GM19351 (cell line): ENCODE data around the gene MBD5.
"Not testable (repeated sequence)": the region's sequence is repeated elsewhere in the genome, so short reads cannot be mapped to it uniquely, and the experiment has no call there.

Experiments
- ATAC-seq: cut with Tn5 transposase; IDR thresholded peaks from one replicate; pipeline ENCODE4 v1.9.1; 2021; ENCODE audit warnings: mild to moderate bottlenecking, moderate library complexity; ENCODE audit not compliant: unreplicated experiment

Gene MBD5

DNA sequence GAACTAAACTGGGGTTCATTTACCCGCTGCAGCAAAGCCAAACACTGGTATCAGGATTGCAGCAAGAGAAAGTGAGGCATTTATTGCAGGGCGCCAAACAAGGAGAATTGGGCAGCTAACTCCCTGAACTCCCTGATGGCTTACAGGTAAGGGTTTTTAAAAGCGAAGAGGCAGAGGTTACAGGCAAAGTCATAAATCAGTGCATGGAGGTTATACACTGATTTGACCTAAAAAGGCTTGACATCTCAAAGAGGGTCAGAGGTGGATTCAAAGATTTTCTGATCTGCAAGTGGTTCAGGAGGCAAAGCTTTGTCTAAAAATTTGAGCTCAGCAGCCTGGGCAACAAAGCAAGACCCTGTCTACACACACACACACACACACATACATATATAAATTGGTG, 520.9 kb downstream of the MBD5 start:
- no peak for ATAC-seq

DNA sequence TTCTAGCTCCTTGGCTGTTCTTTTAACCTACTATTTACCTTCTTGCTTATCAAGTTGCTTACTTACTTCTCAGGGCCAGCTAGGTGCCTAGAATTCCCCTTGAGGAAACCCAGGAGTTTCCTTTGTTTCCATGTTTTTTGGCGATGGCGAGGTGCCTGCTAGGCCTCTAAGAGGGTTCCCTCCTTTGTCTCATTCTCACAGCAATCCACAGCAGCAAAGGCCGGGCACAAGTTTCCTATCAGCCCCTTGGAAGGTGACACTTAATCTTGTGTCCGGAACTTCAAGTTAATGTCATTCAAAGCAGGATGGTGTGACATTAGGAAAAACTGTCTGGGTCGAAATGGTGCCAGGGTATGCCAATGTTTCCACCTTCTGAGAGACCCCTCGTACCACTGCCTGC, 521.7 kb downstream of the MBD5 start:
- ATAC-seq = no peak

DNA sequence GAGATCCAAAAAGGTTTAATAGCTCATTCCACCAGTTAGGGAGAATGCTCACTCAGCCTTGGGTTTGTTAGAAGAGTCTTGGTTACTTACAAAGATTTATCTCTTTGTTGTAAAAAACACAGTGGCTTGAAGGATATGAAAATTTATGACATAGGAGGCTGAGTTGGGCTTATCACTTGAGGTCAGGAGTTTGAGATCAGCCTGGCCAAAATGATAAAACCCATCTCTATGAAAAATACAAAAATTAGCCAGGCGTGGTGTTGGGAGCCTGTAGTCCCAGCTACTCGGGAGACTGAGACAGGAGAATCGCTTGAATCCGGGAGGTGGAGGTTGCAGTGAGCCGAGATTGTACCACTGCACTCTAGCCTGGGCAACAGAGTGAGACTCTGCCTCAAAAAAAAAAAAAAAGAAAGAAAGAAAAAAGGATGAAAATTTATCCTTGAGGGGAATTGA, 522.2 kb downstream of the MBD5 start:
- not testable (repeated sequence) for ATAC-seq

DNA sequence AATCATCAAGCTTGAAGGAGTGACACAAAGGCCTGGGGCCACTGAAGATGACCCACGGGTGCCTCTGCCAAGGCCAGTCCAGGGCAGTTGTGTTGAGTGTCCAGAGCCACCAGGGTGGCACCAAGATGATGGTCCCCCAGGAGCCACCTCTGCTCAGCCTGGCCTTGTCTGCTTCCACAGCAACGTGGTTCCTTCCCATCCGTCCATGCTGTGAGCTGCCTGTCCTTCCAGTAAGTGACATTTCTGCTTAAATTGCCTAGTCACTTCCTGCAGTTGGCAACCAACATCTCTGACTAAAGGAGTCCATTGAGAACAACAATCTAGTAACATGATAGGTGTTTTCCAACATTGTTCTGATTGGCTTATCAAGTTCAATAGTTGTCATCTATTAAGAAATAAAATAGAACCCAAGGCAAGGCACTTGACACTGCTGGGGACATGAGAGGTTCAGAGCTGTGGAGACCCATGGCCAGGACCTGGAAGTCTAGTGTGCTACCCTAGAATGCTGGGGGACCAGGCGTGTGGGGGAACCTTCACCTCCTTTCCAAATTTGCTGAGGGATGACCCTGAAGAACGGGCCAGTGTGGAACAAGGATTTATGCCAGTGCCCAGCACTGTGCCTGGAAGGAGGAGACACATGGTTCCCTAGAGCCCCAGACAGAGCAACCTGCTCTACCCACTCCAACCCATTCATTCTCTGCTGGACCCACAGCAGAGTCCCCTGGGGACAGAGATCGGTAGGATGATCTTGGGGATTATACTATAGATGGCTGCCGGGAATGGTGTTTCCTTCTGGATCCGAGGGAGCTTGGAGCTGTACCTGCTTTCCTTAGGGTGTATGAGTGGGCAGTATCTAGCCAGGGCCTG, 524.7 kb downstream of the MBD5 start:
- no peak for ATAC-seq

DNA sequence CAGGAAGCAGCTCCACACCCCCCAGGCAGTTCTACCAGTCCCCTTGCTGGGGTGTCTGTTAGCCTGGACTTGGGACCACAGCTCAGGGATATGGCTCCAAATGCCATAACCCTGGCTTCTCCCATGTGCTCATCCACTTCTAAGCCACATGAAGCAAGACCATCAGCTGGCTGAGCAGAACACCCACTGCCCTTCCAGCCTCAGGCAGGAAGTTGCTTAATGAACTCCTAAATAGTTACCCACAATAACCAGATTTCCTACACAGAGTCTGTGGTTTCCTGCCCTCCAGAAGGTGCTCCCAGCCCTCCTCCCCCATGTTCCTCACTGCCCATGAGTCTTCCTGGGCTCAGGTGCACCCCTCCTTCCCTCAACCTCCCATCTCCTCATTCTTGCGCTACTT, 525.4 kb downstream of the MBD5 start:
- no peak for ATAC-seq

DNA sequence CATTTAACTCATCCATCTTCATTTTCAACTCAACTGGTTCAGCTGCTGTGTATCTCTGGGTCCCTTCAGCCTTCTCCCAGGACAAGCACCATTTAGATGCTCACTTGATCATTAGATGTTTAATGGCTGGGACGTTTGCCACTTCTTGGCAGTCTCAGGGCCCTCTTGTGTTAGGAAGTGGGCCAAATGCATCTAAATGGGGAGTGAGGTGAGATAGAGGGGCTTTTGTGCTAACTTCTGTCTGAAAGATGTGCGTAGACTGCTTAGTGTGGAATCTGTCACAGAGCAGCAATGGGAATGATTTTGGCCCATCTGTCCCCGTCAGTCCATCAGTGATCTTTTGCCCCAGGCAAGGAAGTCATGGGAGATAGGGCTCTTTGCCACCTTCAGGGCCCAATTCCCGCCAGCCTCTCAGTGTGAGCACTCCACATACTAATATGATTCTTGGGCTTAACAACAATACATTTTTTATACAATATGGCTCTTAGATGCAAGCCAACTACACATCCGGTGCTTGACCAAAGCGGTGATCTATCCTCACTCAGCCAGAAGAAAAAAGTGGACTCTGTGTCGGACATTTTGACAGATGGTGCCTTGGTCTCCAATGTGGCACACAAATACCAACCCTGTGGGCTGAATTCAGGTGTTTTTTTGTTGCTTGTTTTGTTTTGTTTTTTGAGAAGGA, 528.0 kb downstream of the MBD5 start:
- ATAC-seq = no peak

DNA sequence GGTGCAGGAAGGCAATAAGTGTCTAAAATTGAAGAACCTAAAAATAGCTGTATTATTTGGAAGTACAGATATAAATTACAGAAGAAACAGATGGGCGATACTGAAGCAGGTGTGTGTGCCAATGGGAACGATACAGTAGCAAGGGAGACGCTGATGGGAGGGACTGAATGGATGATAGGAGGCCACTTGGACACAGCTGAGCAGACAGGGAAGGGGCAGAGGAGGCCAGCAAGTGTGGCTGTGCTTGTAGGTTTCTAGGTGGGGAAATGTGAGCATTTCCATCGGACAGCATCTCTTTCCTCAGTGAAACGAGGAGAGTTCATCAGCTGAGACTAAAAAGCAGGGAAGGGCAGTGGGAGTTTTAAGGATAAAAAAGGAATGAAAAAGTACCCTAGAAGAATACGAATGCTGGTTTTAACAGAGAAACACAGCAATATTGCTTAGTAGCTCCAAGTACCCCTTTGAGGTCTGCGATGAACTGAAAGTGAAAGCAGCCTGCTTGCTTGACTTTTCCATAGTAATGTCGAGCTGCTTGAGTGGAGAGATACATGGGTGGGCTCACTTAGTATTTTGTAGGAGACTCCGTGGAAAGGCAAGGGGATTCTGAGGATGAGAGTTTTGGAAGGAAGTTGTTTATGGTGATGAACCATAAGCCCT, 531.9 kb downstream of the MBD5 start:
- ATAC-seq = peak; percentile 55

DNA sequence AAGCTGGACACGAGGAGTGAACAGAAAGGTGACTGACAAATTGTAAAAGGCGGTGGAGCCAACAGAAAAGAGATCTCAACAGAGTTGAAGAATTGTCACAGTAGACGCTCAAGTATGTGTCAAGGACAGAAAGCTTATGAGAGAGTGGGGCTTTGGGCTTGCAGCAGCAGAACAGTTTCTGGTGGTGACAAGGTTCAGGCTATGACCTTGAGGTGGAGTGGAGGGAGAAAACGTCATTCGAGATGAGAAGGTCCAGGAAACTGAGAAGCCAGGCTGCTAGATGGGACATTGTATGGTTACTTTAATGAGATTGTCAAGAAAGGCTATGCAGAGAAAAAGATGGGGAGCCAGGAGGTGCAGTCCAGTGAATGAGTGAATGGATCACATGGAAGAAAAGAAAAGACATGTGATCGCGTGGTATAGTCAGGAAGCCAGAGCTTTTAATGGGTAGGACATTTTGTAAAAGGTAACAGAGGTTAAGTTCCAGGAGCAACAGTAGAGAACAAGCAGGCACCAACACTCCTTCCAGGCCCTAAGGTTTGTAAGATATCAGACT, 532.5 kb downstream of the MBD5 start:
- ATAC-seq = peak; percentile 7

DNA sequence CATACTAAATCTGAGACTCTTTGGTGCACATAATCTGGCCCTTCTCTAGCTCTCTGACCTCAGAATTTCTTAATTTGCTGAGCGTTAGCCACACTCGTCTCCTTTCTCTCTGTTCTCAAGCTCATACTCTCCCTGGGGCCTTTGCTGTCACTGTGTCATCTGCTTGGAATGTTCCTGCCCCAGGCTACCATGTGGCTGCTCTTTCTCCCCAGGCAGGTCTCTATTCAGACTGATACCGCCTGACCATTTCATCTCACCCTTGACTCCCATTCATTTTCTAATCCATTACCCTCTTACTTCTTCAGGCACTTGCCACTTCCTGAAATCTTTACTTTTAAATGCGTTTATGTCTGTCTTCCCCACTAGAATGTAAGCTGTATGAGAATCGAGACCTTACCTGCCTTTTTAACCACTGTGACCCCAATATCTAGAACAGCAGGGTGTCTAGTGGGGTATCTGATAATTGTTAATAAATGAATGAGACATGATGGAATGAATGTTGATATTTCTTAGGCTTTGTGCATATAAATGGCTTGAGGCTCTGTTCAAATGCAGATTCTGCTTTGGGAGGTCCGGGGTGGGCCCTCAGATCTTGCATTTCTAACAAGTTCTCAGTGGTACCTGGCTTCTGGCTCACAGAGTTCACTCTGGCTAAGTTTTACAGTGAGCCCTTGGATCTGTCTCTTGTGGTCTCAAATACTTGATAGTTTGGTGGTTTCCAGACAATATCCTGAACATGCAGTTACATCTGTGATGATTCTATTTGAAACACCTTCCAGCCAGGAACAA, 533.8 kb downstream of the MBD5 start:
- no peak for ATAC-seq

DNA sequence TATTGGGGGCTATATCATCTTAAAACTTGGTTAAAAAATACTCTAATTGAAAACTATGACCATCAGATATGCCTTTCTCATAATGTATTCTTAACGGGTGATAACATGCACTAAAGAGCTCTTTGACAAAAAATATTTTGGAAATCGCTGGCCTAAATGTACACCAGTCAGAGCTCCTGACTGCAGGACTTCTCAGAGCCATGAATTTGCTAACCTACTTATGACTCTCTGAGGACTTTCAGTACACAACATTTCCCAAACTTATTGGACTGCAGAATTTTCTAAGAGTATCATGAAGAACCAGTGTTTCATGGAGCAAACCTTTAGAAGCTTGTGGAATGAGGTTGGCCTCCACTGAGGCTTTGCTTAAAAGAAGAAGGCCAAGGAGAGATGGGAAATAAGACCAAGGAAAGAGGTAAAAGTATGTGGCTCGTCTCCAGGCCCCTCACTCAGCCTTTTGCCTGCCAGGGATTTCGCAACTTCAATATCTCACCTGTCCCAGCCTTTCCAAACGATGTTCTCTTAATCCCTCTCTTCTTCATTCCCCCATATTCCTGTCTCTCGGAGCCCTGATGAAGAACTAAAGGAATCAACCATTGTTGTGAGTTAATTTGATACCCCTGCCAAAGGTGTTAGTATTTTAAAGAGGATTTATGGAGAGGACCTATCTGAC, 534.9 kb downstream of the MBD5 start:
- ATAC-seq = no peak

DNA sequence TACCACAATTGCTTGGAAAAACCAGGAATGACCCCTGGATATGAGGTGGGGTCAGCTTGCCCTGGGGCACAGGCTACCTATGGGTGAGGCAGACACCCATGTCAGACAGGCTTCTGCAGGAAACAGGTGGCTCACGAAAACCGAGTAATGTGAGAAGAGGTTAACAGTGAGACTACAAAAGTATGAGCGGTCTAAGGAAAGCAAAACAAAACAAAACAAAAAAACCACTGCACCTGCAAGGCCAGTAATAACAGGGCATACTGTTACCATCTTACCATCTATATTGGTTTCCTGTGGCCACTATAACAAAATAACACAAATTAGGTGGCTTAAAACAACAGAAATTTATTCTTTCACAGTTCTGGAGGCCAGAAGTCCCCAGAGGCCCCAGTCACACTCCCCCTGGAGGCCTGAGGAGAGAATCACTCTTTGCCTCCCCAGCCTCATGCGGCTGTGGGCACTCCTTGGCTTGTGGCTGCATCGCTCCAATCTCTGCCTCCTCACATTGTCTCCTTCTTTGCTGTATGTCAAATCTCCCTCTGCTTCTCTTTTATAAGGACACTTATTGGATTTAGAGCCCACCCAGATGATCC, 537.0 kb downstream of the MBD5 start:
- peak; percentile 75 for ATAC-seq

DNA sequence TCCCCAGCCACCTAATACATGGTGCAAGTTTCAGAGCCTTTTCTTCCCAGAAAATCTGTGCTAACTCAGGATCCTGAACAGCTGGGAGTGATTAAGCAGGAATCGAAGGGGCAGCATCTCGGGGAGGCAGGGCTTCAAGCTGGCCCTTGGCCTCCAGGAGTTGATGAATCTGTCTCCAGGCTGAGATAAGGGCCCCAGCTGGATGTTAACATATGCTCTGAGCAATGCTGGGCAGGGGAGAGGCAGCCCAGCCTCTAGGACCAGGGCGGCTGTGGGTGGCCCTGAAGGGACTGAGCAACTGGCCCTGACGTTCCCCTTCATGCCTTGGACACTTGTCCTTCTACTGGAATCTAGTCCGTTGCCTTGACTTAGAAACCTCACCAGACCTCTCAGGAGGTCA, 539.6 kb downstream of the MBD5 start:
- ATAC-seq = no peak

DNA sequence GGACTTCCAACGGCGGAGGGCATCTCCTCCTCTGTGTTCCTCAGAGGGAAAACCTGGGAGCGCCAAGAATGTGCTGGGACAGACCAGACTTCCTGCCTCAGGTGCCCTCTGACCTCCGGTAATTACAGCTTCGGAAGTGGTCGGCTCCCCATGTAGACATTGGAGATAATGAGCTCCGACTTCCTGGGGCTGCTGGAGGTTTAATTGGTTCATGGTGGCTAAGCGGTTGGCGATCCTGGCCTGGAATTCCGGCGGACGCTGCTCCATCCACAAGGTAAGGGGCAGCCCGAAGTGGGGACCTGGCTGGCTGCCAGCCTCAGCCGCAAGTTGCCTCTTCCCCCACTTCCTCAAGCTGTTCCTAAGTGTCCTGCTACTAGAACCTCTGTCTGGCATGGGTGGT, 540.5 kb downstream of the MBD5 start:
- ATAC-seq = no peak

DNA sequence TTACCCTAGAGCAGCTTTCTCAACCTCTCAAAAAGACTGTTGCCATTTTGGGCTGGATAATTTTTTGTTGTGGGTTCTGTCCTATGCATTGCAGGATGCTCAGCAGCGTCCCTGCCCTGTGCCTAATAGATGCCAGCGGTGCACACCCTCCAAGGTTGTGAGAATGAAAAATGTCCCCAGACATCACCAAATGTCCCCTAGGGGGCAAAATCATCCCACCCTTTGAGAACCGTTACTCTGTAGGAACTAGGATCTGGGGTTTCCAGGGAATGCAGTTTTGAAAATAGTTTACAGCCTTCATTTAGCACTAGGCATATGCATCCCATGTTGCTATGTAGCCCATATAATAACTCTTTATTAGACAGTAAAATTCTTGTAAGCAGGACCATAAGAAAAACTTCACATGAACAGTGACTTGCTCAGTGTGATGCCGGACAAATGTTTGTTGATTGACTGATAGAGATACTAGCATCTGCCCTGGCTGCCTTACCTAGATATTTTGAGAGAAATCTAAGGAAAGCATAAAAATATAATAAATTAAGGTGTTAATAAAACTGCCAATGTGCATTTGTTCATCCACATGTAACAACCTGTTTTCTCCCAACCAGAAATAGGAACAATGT, 544.5 kb downstream of the MBD5 start:
- ATAC-seq = no peak
